Left ventricle myocardium inferior (tissue), 1 donor: ENCODE results near the gene KIFBP. TPM values are rescaled to one million over a fixed set of nuclear protein-coding genes. Genes with fewer than 3 reads are reported as not detected.

Experiments
- DNase-seq: peaks from one replicate; pipeline ENCODE4 v3.0.0-alpha.2; 2020
- H3K27ac ChIP-seq: fragments of 200-600 bp; replicated peaks from 2 replicates; pipeline ENCODE4 v1.8.0; 2021
- H3K27me3 ChIP-seq: fragments of 200-600 bp; 2 replicates; pipeline ENCODE4 v1.8.0; 2021; ENCODE audit warnings: low read depth
- H3K36me3 ChIP-seq: fragments of 200-600 bp; 2 replicates; pipeline ENCODE4 v1.8.0; 2021
- H3K4me1 ChIP-seq: fragments of 200-600 bp; 2 replicates; pipeline ENCODE4 v1.8.0; 2021
- H3K4me3 ChIP-seq: fragments of 200-600 bp; 2 replicates; pipeline ENCODE4 v1.8.0; 2021; ENCODE audit warnings: mild to moderate bottlenecking, moderate library complexity
- H3K9me3 ChIP-seq: fragments of 200-600 bp; replicated peaks from 2 replicates; pipeline ENCODE4 v1.8.0; 2021
- CTCF ChIP-seq: fragments of 200-600 bp; IDR thresholded peaks from 2 replicates; pipeline ENCODE4 v1.8.0; 2021; ENCODE audit warnings: antibody characterized with exemption, mild to moderate bottlenecking, borderline replicate concordance
- intact Hi-C: fragments of 100-400 bp; cut with micrococcal nuclease; formaldehyde crosslinking; loops from one replicate; pipeline ENCODE4 v1.11.0; 2022
- total RNA-seq: library from RNA; stranded (reverse); fragmentation: NEBNext Ultra II Directional; extraction: Animal tissue kit (Norgen Biotek cat#: 25700); gene quantifications from one replicate; pipeline ENCODE4 v1.2.1, GENCODE V29; 2021
- donor health status: DM: no; HTN: yes; CAD: no; lungs with severe emphysema.

Gene KIFBP
- total RNA-seq, 1 donor from 2014 or later, result 51.2 TPM

GRCh38 chr10:68955832-68956532 is 32.6 kb upstream of the KIFBP start, which contains the start of gene DDX21:
TSS of gene DDX21 (plus strand) at chr10:68956170. CDS start at chr10:68956226, 56 bp downstream.
- TF ChIP-seq CTCF, result peak; percentile 61
- no peaks in the 10 kb centered on the region for H3K27me3 ChIP-seq
- intact Hi-C loops, result no loop called here

GRCh38 chr10:68957284-68957615 is 31.4 kb upstream of the KIFBP start:
- Histone ChIP-seq H3K27ac (peak overlapping the region; percentile 90), H3K36me3 (peaks cover 27% of the 10 kb centered on the region), H3K4me1 (peaks cover 33% of the 10 kb centered on the region), H3K27me3 (no peaks in the 10 kb centered on the region), H3K9me3 (no peaks in the 10 kb centered on the region), H3K4me3 (peak overlapping the region; percentile 95)
- no peak for DNase-seq
- intact Hi-C loops, result no loop called here
- TF ChIP-seq CTCF, result no peak

More at GRCh38 chr10:68955832-68956532, 32.6 kb upstream of the KIFBP start, which contains the start of gene DDX21:
- Histone ChIP-seq H3K4me3 (peak within 1 kb of the TSS; percentile 95), H3K36me3 (peaks cover 15% of the 10 kb centered on the region), H3K4me1 (peaks cover 33% of the 10 kb centered on the region), H3K9me3 (no peaks in the 10 kb centered on the region), H3K27ac (peak within 1 kb of the TSS; percentile 90)
- DNase-seq, result peak; percentile 86

GRCh38 chr10:68957654-68958053 is 30.9 kb upstream of the KIFBP start:
- H3K4me3 ChIP-seq, result peak overlapping the region; percentile 95
- H3K9me3 ChIP-seq, result no peaks in the 10 kb centered on the region
- peaks cover 31% of the 10 kb centered on the region for H3K36me3 ChIP-seq
- no peak for TF ChIP-seq CTCF
- DNase-seq, result no peak
- H3K27me3 ChIP-seq, result no peaks in the 10 kb centered on the region
- intact Hi-C loops, result no loop called here
- peaks cover 33% of the 10 kb centered on the region for H3K4me1 ChIP-seq
- peak overlapping the region; percentile 90 for H3K27ac ChIP-seq

GRCh38 chr10:68959695-68960527 is 28.7 kb upstream of the KIFBP start:
- H3K27me3 ChIP-seq, result no peaks in the 10 kb centered on the region
- peaks cover 54% of the 10 kb centered on the region for H3K36me3 ChIP-seq
- no peak for TF ChIP-seq CTCF
- intact Hi-C loops, result no loop called here
- H3K4me3 ChIP-seq, result no peak overlapping the region
- no peaks in the 10 kb centered on the region for H3K9me3 ChIP-seq
- H3K4me1 ChIP-seq, result peaks cover 32% of the 10 kb centered on the region
- no peak for DNase-seq
- no peak overlapping the region for H3K27ac ChIP-seq

GRCh38 chr10:68963151-68963550 is 25.5 kb upstream of the KIFBP start:
- Histone ChIP-seq H3K9me3 (no peaks in the 10 kb centered on the region), H3K27me3 (no peaks in the 10 kb centered on the region), H3K4me3 (no peak overlapping the region), H3K27ac (no peak overlapping the region), H3K4me1 (peaks cover 2% of the 10 kb centered on the region), H3K36me3 (peaks cover 86% of the 10 kb centered on the region)
- no peak for DNase-seq
- no peak for TF ChIP-seq CTCF
- intact Hi-C loops, result no loop called here
